ENCODE results near the gene HESX1.

Gene HESX1

GRCh38 chr3:57199895-57200297, at the start of gene HESX1:
Gene HESX1 (minus strand): TSS chr3:57199978. CDS start chr3:57199918, 60 bp downstream.
- Histone ChIP-seq H3K9me3 (ENCODE audit: control insufficient read depth in 1 of 2, low read length in 2 of 2) (no peaks in the 10 kb centered on the region), H3K9ac (ENCODE audit: low read depth in 1 of 2, low read length in 2 of 2) (no peak within 1 kb of the TSS), H3K27ac (ENCODE audit: low read depth, low read length) (no peak within 1 kb of the TSS), H3K4me3 (ENCODE audit: low read depth in 1 of 2, low read length in 2 of 2) (no peak within 1 kb of the TSS), H3K4me1 (ENCODE audit: control insufficient read depth in 1 of 2, insufficient read depth in 2 of 2, low read length in 2 of 2) (no peaks in the 10 kb centered on the region), H3K27me3 (ENCODE audit: control insufficient read depth in 1 of 2, insufficient read depth in 2 of 2, low read length in 2 of 2) (no peaks in the 10 kb centered on the region), H3K36me3 (ENCODE audit: control insufficient read depth in 1 of 2, insufficient read depth in 2 of 2, low read length in 2 of 2) (no peaks in the 10 kb centered on the region)

- Histone ChIP-seq H3K4me3 (ENCODE audit: low read depth in 1 of 2, low read length in 2 of 2) (no peak overlapping the region), H3K36me3 (ENCODE audit: control insufficient read depth in 1 of 2, insufficient read depth in 2 of 2, low read length in 2 of 2) (peaks cover 23 to 69% of the 10 kb centered on the region in 2 donors), H3K27me3 (ENCODE audit: control insufficient read depth in 1 of 2, insufficient read depth in 2 of 2, low read length in 2 of 2) (no peaks in the 10 kb centered on the region), H3K9me3 (ENCODE audit: control insufficient read depth in 1 of 2, low read length in 2 of 2) (no peaks in the 10 kb centered on the region), H3K4me1 (ENCODE audit: control insufficient read depth in 1 of 2, insufficient read depth in 2 of 2, low read length in 2 of 2) (no peaks in the 10 kb centered on the region), H3K27ac (ENCODE audit: low read depth, low read length) (no peak overlapping the region), H3K9ac (ENCODE audit: low read depth in 1 of 2, low read length in 2 of 2) (no peak overlapping the region)
Measured at GRCh38 chr3:57244946-57245345, 45.2 kb upstream of the HESX1 start.

- Histone ChIP-seq H3K27ac (ENCODE audit: low read depth, low read length) (no peak overlapping the region), H3K4me1 (ENCODE audit: control insufficient read depth in 1 of 2, insufficient read depth in 2 of 2, low read length in 2 of 2) (peaks cover 2 to 3% of the 10 kb centered on the region in 2 donors), H3K36me3 (ENCODE audit: control insufficient read depth in 1 of 2, insufficient read depth in 2 of 2, low read length in 2 of 2) (peaks cover 13% of the 10 kb centered on the region in 2 donors), H3K9me3 (ENCODE audit: control insufficient read depth in 1 of 2, low read length in 2 of 2) (no peaks in the 10 kb centered on the region), H3K9ac (ENCODE audit: low read depth in 1 of 2, low read length in 2 of 2) (no peak overlapping the region), H3K27me3 (ENCODE audit: control insufficient read depth in 1 of 2, insufficient read depth in 2 of 2, low read length in 2 of 2) (no peaks in the 10 kb centered on the region), H3K4me3 (ENCODE audit: low read depth in 1 of 2, low read length in 2 of 2) (no peak overlapping the region)
Measured at GRCh38 chr3:57234613-57235575, 35.1 kb upstream of the HESX1 start.

GRCh38 chr3:57233799-57234198, 34.0 kb upstream of the HESX1 start:
- Histone ChIP-seq H3K27me3 (ENCODE audit: control insufficient read depth in 1 of 2, insufficient read depth in 2 of 2, low read length in 2 of 2) (no peaks in the 10 kb centered on the region), H3K36me3 (ENCODE audit: control insufficient read depth in 1 of 2, insufficient read depth in 2 of 2, low read length in 2 of 2) (peaks cover 7 to 8% of the 10 kb centered on the region in 2 donors), H3K4me1 (ENCODE audit: control insufficient read depth in 1 of 2, insufficient read depth in 2 of 2, low read length in 2 of 2) (peaks cover 5 to 6% of the 10 kb centered on the region in 2 donors), H3K9me3 (ENCODE audit: control insufficient read depth in 1 of 2, low read length in 2 of 2) (no peaks in the 10 kb centered on the region), H3K27ac (ENCODE audit: low read depth, low read length) (no peak overlapping the region), H3K4me3 (ENCODE audit: low read depth in 1 of 2, low read length in 2 of 2) (no peak overlapping the region), H3K9ac (ENCODE audit: low read depth in 1 of 2, low read length in 2 of 2) (no peak overlapping the region)

- Histone ChIP-seq H3K9ac (ENCODE audit: low read depth in 1 of 2, low read length in 2 of 2) (no peak overlapping the region), H3K27me3 (ENCODE audit: control insufficient read depth in 1 of 2, insufficient read depth in 2 of 2, low read length in 2 of 2) (no peaks in the 10 kb centered on the region), H3K4me3 (ENCODE audit: low read depth in 1 of 2, low read length in 2 of 2) (no peak overlapping the region), H3K36me3 (ENCODE audit: control insufficient read depth in 1 of 2, insufficient read depth in 2 of 2, low read length in 2 of 2) (no peaks in the 10 kb centered on the region), H3K9me3 (ENCODE audit: control insufficient read depth in 1 of 2, low read length in 2 of 2) (no peaks in the 10 kb centered on the region), H3K27ac (ENCODE audit: low read depth, low read length) (no peak overlapping the region), H3K4me1 (ENCODE audit: control insufficient read depth in 1 of 2, insufficient read depth in 2 of 2, low read length in 2 of 2) (peaks cover 5 to 9% of the 10 kb centered on the region in 2 donors)
Measured at GRCh38 chr3:57230006-57230405, 30.2 kb upstream of the HESX1 start.

GRCh38 chr3:57227930-57228751, 28.4 kb upstream of the HESX1 start:
- Histone ChIP-seq H3K36me3 (ENCODE audit: control insufficient read depth in 1 of 2, insufficient read depth in 2 of 2, low read length in 2 of 2) (no peaks in the 10 kb centered on the region), H3K4me3 (ENCODE audit: low read depth in 1 of 2, low read length in 2 of 2) (peak overlapping the region; percentile 88 to 97), H3K9me3 (ENCODE audit: control insufficient read depth in 1 of 2, low read length in 2 of 2) (no peaks in the 10 kb centered on the region), H3K4me1 (ENCODE audit: control insufficient read depth in 1 of 2, insufficient read depth in 2 of 2, low read length in 2 of 2) (peaks cover 5 to 9% of the 10 kb centered on the region in 2 donors), H3K27ac (ENCODE audit: low read depth, low read length) (peak overlapping the region; percentile 65), H3K9ac (ENCODE audit: low read depth in 1 of 2, low read length in 2 of 2) (peak overlapping the region; percentile 57 to 79), H3K27me3 (ENCODE audit: control insufficient read depth in 1 of 2, insufficient read depth in 2 of 2, low read length in 2 of 2) (no peaks in the 10 kb centered on the region)

GRCh38 chr3:57227204-57227929, 27.6 kb upstream of the HESX1 start, which contains the start of gene APPL1:
Gene APPL1 (plus strand): TSS chr3:57227729. CDS start chr3:57227884, 155 bp downstream.
- peaks cover 5 to 9% of the 10 kb centered on the region in 2 donors for H3K4me1 ChIP-seq (ENCODE audit: control insufficient read depth in 1 of 2, insufficient read depth in 2 of 2, low read length in 2 of 2)
- H3K4me3 ChIP-seq (ENCODE audit: low read depth in 1 of 2, low read length in 2 of 2), result peak within 1 kb of the TSS; percentile 88 to 97
- no peaks in the 10 kb centered on the region for H3K27me3 ChIP-seq (ENCODE audit: control insufficient read depth in 1 of 2, insufficient read depth in 2 of 2, low read length in 2 of 2)
- H3K9me3 ChIP-seq (ENCODE audit: control insufficient read depth in 1 of 2, low read length in 2 of 2), result no peaks in the 10 kb centered on the region
- no peaks in the 10 kb centered on the region for H3K36me3 ChIP-seq (ENCODE audit: control insufficient read depth in 1 of 2, insufficient read depth in 2 of 2, low read length in 2 of 2)
- peak within 1 kb of the TSS; percentile 65 for H3K27ac ChIP-seq (ENCODE audit: low read depth, low read length)
- H3K9ac ChIP-seq (ENCODE audit: low read depth in 1 of 2, low read length in 2 of 2), result peak within 1 kb of the TSS; percentile 57 to 79

GRCh38 chr3:57226176-57226575, 26.4 kb upstream of the HESX1 start:
- H3K4me3 ChIP-seq (ENCODE audit: low read depth in 1 of 2, low read length in 2 of 2), result no peak overlapping the region
- no peaks in the 10 kb centered on the region for H3K9me3 ChIP-seq (ENCODE audit: control insufficient read depth in 1 of 2, low read length in 2 of 2)
- H3K36me3 ChIP-seq (ENCODE audit: control insufficient read depth in 1 of 2, insufficient read depth in 2 of 2, low read length in 2 of 2), result no peaks in the 10 kb centered on the region
- H3K27ac ChIP-seq (ENCODE audit: low read depth, low read length), result no peak overlapping the region
- no peaks in the 10 kb centered on the region for H3K27me3 ChIP-seq (ENCODE audit: control insufficient read depth in 1 of 2, insufficient read depth in 2 of 2, low read length in 2 of 2)
- peaks cover 5 to 9% of the 10 kb centered on the region in 2 donors for H3K4me1 ChIP-seq (ENCODE audit: control insufficient read depth in 1 of 2, insufficient read depth in 2 of 2, low read length in 2 of 2)
- H3K9ac ChIP-seq (ENCODE audit: low read depth in 1 of 2, low read length in 2 of 2), result no peak overlapping the region

GRCh38 chr3:57224856-57225255, 25.1 kb upstream of the HESX1 start:
- H3K9ac ChIP-seq (ENCODE audit: low read depth in 1 of 2, low read length in 2 of 2), result no peak overlapping the region
- H3K27ac ChIP-seq (ENCODE audit: low read depth, low read length), result no peak overlapping the region
- no peaks in the 10 kb centered on the region for H3K36me3 ChIP-seq (ENCODE audit: control insufficient read depth in 1 of 2, insufficient read depth in 2 of 2, low read length in 2 of 2)
- peaks cover 2 to 7% of the 10 kb centered on the region in 2 donors for H3K4me1 ChIP-seq (ENCODE audit: control insufficient read depth in 1 of 2, insufficient read depth in 2 of 2, low read length in 2 of 2)
- no peaks in the 10 kb centered on the region for H3K9me3 ChIP-seq (ENCODE audit: control insufficient read depth in 1 of 2, low read length in 2 of 2)
- H3K4me3 ChIP-seq (ENCODE audit: low read depth in 1 of 2, low read length in 2 of 2), result no peak overlapping the region
- no peaks in the 10 kb centered on the region for H3K27me3 ChIP-seq (ENCODE audit: control insufficient read depth in 1 of 2, insufficient read depth in 2 of 2, low read length in 2 of 2)

All from duodenal mucosa (tissue), 2 donors.